GM10847 (cell line): ENCODE results near the gene FAM228B.

Source experiments
- POLR2A ChIP-seq: IDR thresholded peaks from 2 replicates; pipeline ENCODE4 v1.6.1; 2011; ENCODE audit not compliant: insufficient read length; ENCODE audit errors: extremely low read depth

FAM228B gene

DNA sequence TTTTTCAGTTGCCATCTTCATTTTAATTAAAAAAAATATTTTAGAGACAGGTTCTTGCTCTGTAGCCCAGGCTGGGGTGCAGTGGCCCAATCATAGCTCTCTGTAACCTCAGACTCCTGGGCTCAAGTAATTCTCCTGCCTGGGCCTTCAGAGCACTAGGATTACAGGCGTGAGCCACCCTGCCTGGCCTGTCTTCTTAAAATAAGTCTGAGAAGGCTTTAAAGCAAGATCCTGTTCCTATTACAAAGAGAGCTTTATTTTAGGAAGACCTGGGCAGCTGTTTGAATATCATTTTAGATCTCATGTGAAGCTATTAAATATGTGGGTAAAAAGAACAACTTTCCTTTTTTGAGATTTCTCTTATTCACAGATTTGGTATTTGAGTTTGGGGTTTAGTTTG, 53.1 kb downstream of the FAM228B start:
- TF ChIP-seq POLR2A = no peak

GRCh38 chr2:24179683-24180082, 56.4 kb downstream of the FAM228B start:
- no peak for TF ChIP-seq POLR2A

- TF ChIP-seq POLR2A = no peak
These were observed 58.6 kb downstream of the FAM228B start for GRCh38 chr2:24181849-24182248.

GRCh38 chr2:24182507-24182906, 59.2 kb downstream of the FAM228B start:
- TF ChIP-seq POLR2A = no peak

DNA sequence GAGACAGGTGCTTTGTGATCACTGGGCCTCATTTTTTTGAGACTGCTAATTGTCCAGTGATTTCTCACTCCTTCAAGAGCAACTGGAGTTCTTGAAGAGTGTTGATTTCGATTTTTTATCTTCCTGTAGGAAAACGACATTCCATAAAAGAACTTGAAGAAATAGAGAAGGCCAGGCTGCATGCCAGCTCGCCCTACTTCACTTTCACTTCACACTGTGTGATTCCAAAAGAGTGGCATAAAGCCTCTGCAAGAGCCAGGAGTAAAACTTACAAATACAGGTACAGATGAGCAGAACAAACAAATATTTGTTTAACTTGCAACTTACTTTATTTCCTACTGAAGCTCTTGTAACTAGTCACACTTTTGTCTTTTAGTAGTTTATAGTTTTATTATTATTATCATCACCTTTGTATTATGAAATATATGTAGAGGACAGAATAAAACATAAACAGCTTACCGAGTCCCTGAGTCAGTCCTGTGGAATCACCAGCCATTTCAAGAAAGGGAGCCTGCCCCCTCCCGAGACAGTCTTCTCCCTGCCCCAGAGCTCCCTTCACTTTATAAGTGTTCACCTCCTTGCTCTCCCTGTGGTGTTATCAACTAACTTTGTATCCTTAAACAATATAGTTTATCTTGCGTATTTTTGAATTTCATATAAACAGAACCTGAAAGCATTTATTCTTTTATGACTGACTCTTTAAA, 60.2 kb downstream of the FAM228B start:
- no peak for TF ChIP-seq POLR2A

DNA sequence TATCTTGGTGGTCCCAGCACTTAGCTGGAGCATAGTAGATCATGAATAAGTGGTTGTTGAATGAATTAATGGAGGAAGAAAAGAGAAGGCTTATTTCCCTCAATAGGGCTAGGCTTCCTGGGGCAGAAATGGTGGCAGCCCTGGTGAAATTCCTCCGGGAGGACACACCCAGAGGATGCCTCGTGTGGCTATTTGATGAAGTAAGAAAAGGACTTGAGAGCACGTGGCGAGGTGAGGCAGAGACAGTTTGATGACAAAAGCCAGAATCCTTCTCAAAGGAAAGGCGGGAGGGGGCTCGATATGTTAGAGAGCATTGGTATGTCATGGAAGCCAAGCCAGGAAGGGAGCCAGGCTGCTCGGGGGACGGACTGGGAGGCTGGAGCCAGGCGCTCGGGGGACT, 66.3 kb downstream of the FAM228B start:
- TF ChIP-seq POLR2A = no peak

DNA sequence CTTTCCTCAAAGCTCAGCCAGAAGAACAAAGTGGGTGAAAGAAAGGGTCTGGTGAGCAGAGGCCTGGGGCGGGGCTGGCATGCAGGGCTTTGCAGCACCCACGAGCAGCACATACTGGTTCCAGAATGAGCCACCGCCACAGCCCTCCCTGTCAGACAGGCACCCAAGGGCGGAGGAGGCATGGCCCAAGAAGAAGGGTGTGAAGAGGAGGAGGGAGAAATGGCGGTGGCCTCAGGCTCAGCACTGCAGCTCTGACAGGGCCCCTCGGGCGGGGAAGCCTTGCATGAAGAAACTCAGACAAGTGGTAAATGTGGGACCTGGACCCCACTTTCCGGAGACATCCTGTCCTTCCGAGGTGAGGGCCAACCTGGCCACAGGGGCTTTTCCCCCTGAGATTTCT, 67.2 kb downstream of the FAM228B start:
- TF ChIP-seq POLR2A = no peak

- no peak for TF ChIP-seq POLR2A
These were observed 67.9 kb downstream of the FAM228B start for GRCh38 chr2:24191156-24191555.

GRCh38 chr2:24191848-24192247, 68.6 kb downstream of the FAM228B start:
- TF ChIP-seq POLR2A = no peak

GRCh38 chr2:24199968-24200590, 76.8 kb downstream of the FAM228B start:
- TF ChIP-seq POLR2A = no peak

DNA sequence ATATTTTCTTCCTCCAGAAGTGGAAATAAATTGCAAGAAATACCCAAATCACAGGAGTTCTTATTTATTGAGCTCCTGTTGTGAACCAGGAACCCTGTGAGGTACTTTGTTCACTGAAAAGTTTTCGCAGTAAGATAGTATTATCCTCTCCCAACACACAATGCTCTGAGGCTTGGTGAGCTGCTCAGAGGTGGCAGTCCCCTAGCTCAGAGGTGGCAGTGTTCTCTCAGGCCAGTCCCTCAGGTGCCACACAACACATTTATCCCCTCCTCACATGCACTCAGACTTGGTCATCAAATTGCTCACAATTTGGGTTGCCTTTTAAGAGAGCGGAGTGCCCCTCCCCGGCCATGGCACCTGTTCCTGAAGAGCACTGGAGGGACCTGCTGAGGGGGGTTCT, 77.5 kb downstream of the FAM228B start:
- TF ChIP-seq POLR2A = no peak

- TF ChIP-seq POLR2A = no peak
These were observed 79.9 kb downstream of the FAM228B start for GRCh38 chr2:24203029-24203786.

GRCh38 chr2:24203787-24204150, 80.5 kb downstream of the FAM228B start:
- TF ChIP-seq POLR2A = no peak

DNA sequence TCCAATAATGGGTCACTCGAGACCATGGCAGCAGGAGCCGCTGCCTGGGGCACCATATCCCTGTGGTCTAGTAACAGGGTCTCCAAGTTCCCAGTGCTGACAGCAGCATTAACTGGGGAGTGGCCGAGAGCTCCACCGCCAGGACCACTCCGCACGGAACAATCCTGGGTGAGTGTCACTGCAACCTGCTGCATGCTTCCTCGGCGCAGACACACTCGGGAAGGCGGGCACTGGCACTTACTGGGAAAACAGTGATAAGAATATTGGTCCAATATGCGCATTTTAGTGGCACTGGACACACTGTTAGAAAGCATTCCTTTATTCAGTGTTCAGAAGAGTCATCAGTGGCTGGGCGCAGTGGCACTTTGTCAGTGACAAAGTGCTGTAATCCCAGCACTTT, 81.2 kb downstream of the FAM228B start:
- TF ChIP-seq POLR2A = no peak

- TF ChIP-seq POLR2A = no peak
These were observed 81.9 kb downstream of the FAM228B start for GRCh38 chr2:24205131-24205530.

DNA sequence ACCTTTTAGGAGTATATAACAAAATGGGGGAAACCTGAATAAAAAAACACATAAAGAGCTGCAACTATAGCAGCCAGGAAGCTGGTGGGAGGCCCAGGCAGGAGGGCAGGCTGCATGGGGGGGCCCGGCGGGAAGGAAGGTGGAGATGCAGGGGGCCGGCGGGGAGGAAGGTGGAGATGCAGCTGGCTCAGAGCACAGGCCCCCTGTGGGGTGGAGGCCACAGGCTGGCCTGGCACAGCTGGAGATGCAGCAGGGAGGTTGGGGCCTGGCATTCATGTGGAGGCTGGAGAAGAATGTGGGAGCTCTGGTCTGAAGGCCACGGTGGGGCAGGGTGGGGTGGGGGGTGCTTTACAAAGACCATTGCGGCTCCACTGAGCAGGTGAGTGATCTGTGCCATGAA, 83.0 kb downstream of the FAM228B start:
- TF ChIP-seq POLR2A = no peak

DNA sequence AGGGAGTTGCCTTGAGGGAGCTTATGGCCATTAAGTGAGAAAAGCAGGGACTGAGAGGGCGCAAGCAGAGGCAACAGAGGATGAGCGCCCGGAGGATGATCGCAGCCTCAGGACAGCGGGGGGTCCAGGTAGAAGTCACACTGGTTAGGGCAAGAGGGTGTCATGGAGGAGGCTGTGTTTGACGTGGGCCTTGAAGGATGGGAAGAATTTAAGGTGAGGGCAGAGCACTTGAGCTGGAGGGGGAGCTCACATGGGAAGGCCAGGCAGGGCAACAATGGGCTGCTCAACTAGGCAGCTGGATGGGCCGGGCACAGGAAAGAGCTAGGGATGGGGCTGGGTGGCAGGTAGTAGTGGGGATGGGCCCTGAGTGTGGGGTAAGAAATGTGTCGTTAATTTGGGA, 83.4 kb downstream of the FAM228B start:
- no peak for TF ChIP-seq POLR2A

- no peak for TF ChIP-seq POLR2A
These were observed 84.1 kb downstream of the FAM228B start for GRCh38 chr2:24207359-24207758.
